AG09319 (cell line): Measurements from ENCODE around the gene DUSP6.
"Not testable (repeated sequence)": the region's sequence is repeated elsewhere in the genome, so short reads cannot be mapped to it uniquely, and the experiment has no call there.

ENCODE experiments used
- DNase-seq: peaks from one replicate; pipeline ENCODE4 v3.0.0-alpha.2; 2010; ENCODE audit warnings: low read depth; ENCODE audit errors: extremely low read depth
- TF ChIP-seq, protein P1 (sequence below): IDR thresholded peaks from 2 replicates; pipeline ENCODE4 v1.5.1; 2011; ENCODE audit warnings: low read depth, mild to moderate bottlenecking, inconsistent platforms, low read length, moderate library complexity

Gene DUSP6

DNA sequence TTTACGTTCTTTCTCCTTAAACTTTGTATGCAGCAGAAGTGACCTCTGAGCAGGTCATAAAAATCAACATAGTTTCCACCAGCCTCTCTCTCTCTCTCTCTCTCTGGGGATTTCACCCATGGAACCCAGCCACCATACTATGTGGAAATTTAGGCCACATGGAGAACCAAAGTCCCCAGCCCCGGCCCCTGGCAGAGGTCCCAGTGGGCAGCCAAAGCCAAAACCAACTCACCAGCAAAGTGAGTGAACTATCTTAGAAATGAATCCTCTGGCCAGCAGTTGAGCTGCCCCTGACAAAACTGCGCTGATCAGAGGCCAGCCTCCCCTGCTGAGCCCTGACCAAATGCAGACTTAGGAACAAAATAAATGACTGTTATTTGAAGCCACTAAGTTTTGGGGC is 9.2 kb downstream of the DUSP6 start:
- TF ChIP-seq, protein P1, sequence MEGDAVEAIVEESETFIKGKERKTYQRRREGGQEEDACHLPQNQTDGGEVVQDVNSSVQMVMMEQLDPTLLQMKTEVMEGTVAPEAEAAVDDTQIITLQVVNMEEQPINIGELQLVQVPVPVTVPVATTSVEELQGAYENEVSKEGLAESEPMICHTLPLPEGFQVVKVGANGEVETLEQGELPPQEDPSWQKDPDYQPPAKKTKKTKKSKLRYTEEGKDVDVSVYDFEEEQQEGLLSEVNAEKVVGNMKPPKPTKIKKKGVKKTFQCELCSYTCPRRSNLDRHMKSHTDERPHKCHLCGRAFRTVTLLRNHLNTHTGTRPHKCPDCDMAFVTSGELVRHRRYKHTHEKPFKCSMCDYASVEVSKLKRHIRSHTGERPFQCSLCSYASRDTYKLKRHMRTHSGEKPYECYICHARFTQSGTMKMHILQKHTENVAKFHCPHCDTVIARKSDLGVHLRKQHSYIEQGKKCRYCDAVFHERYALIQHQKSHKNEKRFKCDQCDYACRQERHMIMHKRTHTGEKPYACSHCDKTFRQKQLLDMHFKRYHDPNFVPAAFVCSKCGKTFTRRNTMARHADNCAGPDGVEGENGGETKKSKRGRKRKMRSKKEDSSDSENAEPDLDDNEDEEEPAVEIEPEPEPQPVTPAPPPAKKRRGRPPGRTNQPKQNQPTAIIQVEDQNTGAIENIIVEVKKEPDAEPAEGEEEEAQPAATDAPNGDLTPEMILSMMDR: no peak
- DNase-seq: no peak

DNA sequence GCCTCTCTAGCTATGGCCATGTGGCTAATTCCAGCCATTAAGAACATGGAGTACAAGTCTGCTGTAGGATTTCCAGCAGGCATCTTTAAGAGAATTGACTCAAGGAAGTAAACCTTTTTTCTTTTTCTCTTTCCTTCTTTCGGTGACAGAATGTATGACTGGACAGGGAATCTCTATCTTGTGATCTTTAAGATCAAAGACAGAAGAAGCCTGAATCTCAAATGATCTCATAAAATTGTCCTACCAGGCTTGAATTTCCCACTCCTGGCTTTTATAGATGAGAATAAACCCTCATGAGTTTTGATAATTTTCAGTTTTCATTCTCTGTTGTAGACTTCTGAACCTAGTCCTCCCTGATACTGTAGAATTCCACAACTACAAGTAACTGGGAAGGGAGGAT is 11.4 kb downstream of the DUSP6 start:
- TF ChIP-seq, protein P1: no peak
- no peak for DNase-seq

DNA sequence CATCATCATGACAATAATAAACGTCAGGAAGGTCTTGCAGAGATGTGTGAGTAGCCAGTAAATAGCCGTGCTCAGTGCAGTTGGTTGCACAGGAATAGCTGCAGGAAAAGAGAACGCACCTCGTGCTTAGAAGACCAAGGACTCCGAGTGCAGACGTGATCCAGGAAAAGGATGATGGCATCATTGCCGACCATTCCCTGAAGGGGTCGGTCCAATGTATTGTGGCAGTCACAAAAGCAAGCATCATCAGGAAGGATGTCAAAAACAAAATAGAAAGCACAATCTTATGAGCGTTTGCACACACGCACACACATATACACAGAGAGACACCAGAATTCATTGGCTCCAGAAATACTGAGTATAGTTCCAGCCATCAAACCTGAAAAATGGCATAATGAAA is 12.8 kb downstream of the DUSP6 start:
- TF ChIP-seq, protein P1: no peak
- no peak for DNase-seq

DNA sequence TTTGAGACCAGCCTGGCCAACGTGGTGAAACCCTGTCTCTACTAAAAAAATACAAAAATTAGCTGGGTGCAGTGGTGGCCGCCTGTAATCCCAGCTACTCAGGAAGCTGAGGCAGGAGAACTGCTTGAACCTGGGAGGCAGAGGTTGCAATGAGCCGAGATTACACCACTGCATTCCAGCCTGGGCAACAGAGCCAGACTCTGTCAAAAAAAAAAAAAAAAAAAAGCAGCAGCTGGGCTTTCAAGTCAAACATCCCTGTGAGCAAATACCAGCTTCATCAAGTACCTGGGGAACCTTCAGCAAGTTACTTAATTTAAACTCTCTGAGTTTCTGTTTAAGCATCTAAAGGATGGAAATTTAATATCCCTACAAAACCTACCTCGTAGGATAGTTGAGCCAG is 15.2 kb downstream of the DUSP6 start:
- DNase-seq: not testable (repeated sequence)

DNA sequence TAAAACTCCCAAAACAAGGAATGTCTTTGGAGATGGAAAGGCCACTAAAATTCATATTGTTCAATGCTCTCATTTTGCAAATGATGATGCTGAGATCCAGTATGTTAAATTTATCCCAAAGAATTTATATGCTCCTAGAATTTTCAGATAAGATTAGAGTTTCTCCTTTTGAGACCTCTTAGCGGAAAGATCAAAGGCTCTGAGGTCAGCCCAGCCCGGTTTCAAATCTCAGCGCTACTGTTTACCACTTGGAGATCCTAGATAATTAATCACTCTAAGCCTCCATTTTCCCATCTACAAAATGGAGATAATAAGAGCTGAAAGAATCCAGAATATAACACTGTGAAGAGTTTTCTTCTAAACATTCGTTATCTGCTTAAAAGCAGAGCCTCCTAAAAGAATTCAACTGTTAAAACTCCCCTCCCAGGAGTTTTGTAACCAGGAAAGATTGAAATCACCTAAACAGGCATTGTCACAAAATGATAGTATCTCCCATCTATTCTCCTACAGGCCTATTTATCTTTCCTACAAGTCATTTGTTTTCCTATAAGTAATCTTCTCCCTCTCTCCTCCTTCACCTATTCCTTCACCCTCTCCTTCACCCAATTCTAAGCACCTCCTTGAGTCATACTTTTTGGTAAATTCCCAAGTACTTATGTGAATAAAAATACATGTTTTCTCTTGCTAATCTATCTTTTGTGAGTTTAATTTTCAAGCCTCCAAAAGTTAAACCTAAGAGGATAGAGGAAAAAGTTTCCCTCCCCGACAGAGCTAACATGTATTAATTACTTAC is 16.7 kb downstream of the DUSP6 start:
- DNase-seq: no peak
- TF ChIP-seq, protein P1: no peak

DNA sequence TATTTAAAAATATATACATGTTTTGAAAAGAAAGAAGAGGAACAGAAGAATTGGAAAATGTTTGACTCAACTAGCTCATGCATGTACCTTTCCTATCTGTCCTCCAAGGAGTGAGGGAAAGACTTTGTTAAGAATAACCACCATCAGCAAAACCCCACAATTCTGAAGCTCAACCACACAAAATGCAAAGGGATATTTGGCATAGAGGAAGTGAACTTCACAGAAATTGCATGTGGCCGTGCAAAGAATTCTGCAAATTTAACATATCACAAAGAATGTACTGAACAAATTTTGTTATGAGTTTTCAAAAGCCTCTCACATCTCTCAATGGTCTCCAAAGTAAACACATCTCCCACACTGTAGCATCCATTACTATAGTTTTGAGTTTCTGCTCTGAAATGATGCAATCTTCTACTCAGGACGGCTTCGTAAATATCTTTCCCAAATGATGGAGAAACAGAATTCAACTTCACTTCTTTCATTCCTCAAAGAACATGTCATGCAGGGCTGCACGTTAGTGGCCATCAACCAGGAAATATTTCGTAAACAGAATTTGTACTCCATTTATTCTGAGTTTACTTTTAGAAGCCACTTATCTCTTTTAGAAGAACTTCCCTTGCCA is 17.6 kb downstream of the DUSP6 start:
- TF ChIP-seq, protein P1: no peak

DNA sequence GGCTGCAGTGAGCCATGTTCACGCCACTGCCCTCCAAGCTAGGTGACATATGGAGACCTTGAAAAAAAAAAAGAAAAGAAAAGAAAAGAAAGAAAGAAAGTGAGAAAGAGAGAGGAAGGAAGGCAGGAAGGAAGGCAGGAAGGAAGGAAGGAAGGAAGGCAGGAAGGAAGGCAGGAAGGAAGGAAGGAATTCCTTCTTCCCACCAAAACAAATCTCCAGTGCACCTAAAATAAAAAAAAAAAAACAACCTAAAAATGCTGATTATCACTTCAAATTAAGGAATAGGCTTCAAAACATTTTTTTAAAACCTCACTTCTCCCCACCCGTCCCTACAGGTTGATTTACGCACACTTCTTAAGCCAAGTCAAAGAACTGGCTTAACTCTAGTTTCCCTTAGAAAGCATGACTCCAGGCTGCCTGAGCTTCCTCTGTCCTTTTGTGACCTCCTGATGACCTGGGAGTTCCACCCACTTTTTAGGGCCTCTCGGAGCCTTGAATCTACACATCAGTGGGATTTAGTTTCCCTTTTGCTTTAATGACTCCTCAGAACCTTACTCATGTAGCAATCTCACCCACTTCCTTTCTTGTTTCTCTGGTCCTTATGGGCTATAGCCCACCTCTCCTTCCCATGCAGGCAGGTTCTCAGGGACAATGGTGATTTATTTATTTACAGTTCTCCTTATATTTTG is 18.6 kb downstream of the DUSP6 start:
- no peak for DNase-seq
- TF ChIP-seq, protein P1: no peak

More for the DNA sequence above, 17.6 kb downstream of the DUSP6 start:
- DNase-seq: no peak
